HepG2 (cell line): ENCODE results near the gene EBF3. TPM values are rescaled to one million over a fixed set of nuclear protein-coding genes. Genes with fewer than 3 reads are reported as not detected.

ENCODE experiments used
- ATAC-seq: fragments of 200-7000 bp; cut with Tn5 transposase; 3 replicates; pipeline ENCODE4 v1.9.1; 2020; ENCODE audit warnings: mild to moderate bottlenecking, moderate library complexity
- BruUV-seq: library from RNA; stranded (reverse); fragments of 400-500 nt; replicated peaks from 2 replicates; lab custom pipeline; 2021; lab: Mats Ljungman, UMichigan
- CTCF ChIA-PET: fragments of 300-600 bp; formaldehyde crosslinking; extraction: SDS; loops from one replicate; lab custom pipeline; 2021; ENCODE audit warnings: low total read pairs, inconsistent platforms, low intra/inter-chr PET ratio; lab: Yijun Ruan, JAX
- POLR2A ChIA-PET: fragments of 350-600 bp; sonication (Branson Sonifier 250); formaldehyde crosslinking; loops from one replicate; lab custom pipeline; 2020; ENCODE audit warnings: antibody characterized with exemption, inconsistent platforms; lab: Yijun Ruan, JAX
- DNase-seq: peaks from one replicate; pipeline ENCODE4 v3.0.0-alpha.2; 2015; ENCODE audit warnings: low spot score
- FAIRE-seq: peaks from 3 replicates; lab custom pipeline; 2011; peaks lifted over from hg19 to GRCh38; lab: Jason Lieb, UNC
- H2AFZ ChIP-seq: one replicate; pipeline ENCODE4 v1.6.1; 2011; ENCODE audit warnings: low read length, inconsistent platforms
- H3K27ac ChIP-seq: fragments of 300-600 bp; 3 replicates; pipeline ENCODE4 v1.8.0; 2011; ENCODE audit warnings: mixed run types, mild to moderate bottlenecking, mixed read lengths, low read length, inconsistent platforms; ENCODE audit not compliant: insufficient read depth; ENCODE audit errors: extremely low read length
- H3K27me3 ChIP-seq, 2 experiments: fragments of 200-600 bp in 1 of 2; 2 replicates in 1 of 2; 3 replicates in 1 of 2; pipeline versions ENCODE4 v1.6.0 to v1.8.0; 2011; ENCODE audit warnings: low read length in 2 of 2, mild to moderate bottlenecking in 2 of 2, moderate library complexity in 2 of 2, inconsistent platforms in 1 of 2; ENCODE audit not compliant: insufficient read depth in 2 of 2, control insufficient read depth in 1 of 2
- H3K36me3 ChIP-seq, 2 experiments: fragments of 200-600 bp in 1 of 2; replicated peaks in 1 of 2; 2 replicates in 1 of 2; 3 replicates in 1 of 2; pipeline versions ENCODE4 v1.5.1 to v1.8.0; 2011; ENCODE audit warnings: low read length in 2 of 2, inconsistent platforms in 1 of 2; ENCODE audit not compliant: insufficient read depth in 2 of 2, control insufficient read depth in 1 of 2
- H3K4me1 ChIP-seq: 2 replicates; pipeline ENCODE4 v1.5.1; 2012; ENCODE audit warnings: low read length, inconsistent platforms; ENCODE audit not compliant: insufficient read depth
- H3K4me2 ChIP-seq: 2 replicates; pipeline ENCODE4 v1.6.0; 2011; ENCODE audit warnings: low read depth, low read length, inconsistent platforms
- H3K4me3 ChIP-seq, 3 experiments: fragments of 200-600 bp in 1 of 3; sonication (generic), shearing (Covaris generic) in 1 of 3; replicated peaks in 1 of 3; 2 replicates each; pipeline ENCODE4 v1.5.1; 2011 to 2016; ENCODE audit warnings: low read length in 3 of 3, inconsistent platforms in 2 of 3, low read depth in 2 of 3, mild to moderate bottlenecking in 2 of 3, control low read depth in 1 of 3, mixed read lengths in 1 of 3; ENCODE audit not compliant: insufficient read depth in 1 of 3
- H3K79me2 ChIP-seq: one replicate; pipeline ENCODE4 v1.6.1; 2011; ENCODE audit warnings: low read length, inconsistent platforms; ENCODE audit not compliant: insufficient read depth
- H3K9ac ChIP-seq: 2 replicates; pipeline ENCODE4 v1.6.0; 2011; ENCODE audit warnings: mild to moderate bottlenecking, low read depth, low read length, inconsistent platforms; ENCODE audit not compliant: insufficient read depth
- H3K9me3 ChIP-seq: 2 replicates; pipeline ENCODE4 v1.5.1; 2012; ENCODE audit warnings: mild to moderate bottlenecking, low read length
- H4K20me1 ChIP-seq: 2 replicates; pipeline ENCODE4 v1.6.0; 2011; ENCODE audit warnings: inconsistent platforms, mild to moderate bottlenecking, low read length, moderate library complexity; ENCODE audit not compliant: insufficient read depth
- ATF7-NPFF ChIP-seq: sonication (generic); formaldehyde crosslinking; IDR thresholded peaks from 2 replicates; pipeline ENCODE4 v1.8.1; 2023; ENCODE audit warnings: mild to moderate bottlenecking, low read depth, missing genetic modification reagents, moderate library complexity
- HNRNPUL1 ChIP-seq: fragments of 200-400 bp; formaldehyde crosslinking; IDR thresholded peaks from 2 replicates; pipeline ENCODE4 v1.6.1; 2017; ENCODE audit warnings: low read depth, mild to moderate bottlenecking, low read length, moderate library complexity
- MAFK ChIP-seq, 2 experiments: IDR thresholded peaks in 1 of 2; conservative IDR thresholded peaks in 1 of 2; 2 replicates each; pipeline ENCODE4 v1.6.1; 2011; ENCODE audit warnings: improper control_type of control experiment in 2 of 2, low read length in 2 of 2
- MYNN ChIP-seq: sonication (generic); formaldehyde crosslinking; IDR thresholded peaks from 2 replicates; pipeline ENCODE4 v1.4.0; 2020; ENCODE audit warnings: mild to moderate bottlenecking, low read depth, missing genetic modification reagents
- NFATC3 ChIP-seq: sonication (generic); formaldehyde crosslinking; IDR thresholded peaks from 2 replicates; pipeline ENCODE4 v1.5.1; 2020; ENCODE audit warnings: mild to moderate bottlenecking, missing genetic modification reagents
- NFRKB ChIP-seq: fragments of 450-650 bp; IDR thresholded peaks from 2 replicates; pipeline ENCODE4 v1.6.1; 2017
- RAD51 ChIP-seq: fragments of 450-650 bp; IDR thresholded peaks from 2 replicates; pipeline ENCODE4 v1.6.1; 2016; ENCODE audit warnings: borderline replicate concordance
- RARA ChIP-seq: IDR thresholded peaks from 2 replicates; pipeline ENCODE4 v1.6.1; 2016; ENCODE audit warnings: missing genetic modification reagents, missing compliant biosample characterization
- REPIN1 ChIP-seq: sonication (generic); formaldehyde crosslinking; IDR thresholded peaks from 2 replicates; pipeline ENCODE4 v1.8.0; 2022; ENCODE audit warnings: missing genetic modification reagents, low read depth, mild to moderate bottlenecking, borderline replicate concordance
- RFX1 ChIP-seq: fragments of 450-650 bp; IDR thresholded peaks from 2 replicates; pipeline ENCODE4 v1.6.1; 2017
- SP4 ChIP-seq: sonication (generic); formaldehyde crosslinking; IDR thresholded peaks from 2 replicates; pipeline ENCODE4 v1.8.1; 2023; ENCODE audit warnings: mild to moderate bottlenecking, missing genetic modification reagents
- SYNCRIP ChIP-seq: fragments of 200-400 bp; formaldehyde crosslinking; IDR thresholded peaks from 2 replicates; pipeline ENCODE4 v1.6.1; 2018; ENCODE audit warnings: mild to moderate bottlenecking, low read depth, low read length; ENCODE audit not compliant: insufficient read depth
- ZC3H13 ChIP-seq: sonication (generic); formaldehyde crosslinking; IDR thresholded peaks from 2 replicates; pipeline ENCODE4 v1.8.1; 2023; ENCODE audit warnings: mild to moderate bottlenecking, missing genetic modification reagents, moderate library complexity
- ZNF251 ChIP-seq: sonication (generic); formaldehyde crosslinking; IDR thresholded peaks from 2 replicates; pipeline ENCODE4 v1.9.0; 2021; ENCODE audit warnings: mild to moderate bottlenecking, missing genetic modification reagents
- ZNF431 ChIP-seq: sonication (generic); formaldehyde crosslinking; IDR thresholded peaks from 2 replicates; pipeline ENCODE4 v1.9.0; 2022; ENCODE audit warnings: missing genetic modification reagents, low read depth, mild to moderate bottlenecking, borderline replicate concordance
- ZNF766 ChIP-seq: sonication (generic); formaldehyde crosslinking; IDR thresholded peaks from 2 replicates; pipeline ENCODE4 v1.5.0; 2020; ENCODE audit warnings: missing genetic modification reagents, borderline replicate concordance
- WGBS: methylation state at CpG from one replicate; pipeline ENCODE4 v1.1.6; 2017; ENCODE audit warnings: low lambda C conversion rate; 5-methylcytosine and 5-hydroxymethylcytosine counted together
- in situ Hi-C: cut with HindIII; loops from 2 replicates; pipeline ENCODE4 v1.10.0; 2017; ENCODE audit warnings: low pct_unique_long_range_greater_than_20kb; ENCODE audit not compliant: extremely low pct_ligation_motif_present
- intact Hi-C: fragments of 100-400 bp; cut with micrococcal nuclease; formaldehyde crosslinking; loops from one replicate; pipeline ENCODE4 v1.10.0; 2022; ENCODE audit not compliant: unreplicated experiment
- polyA plus RNA-seq, 8 experiments: library from polyadenylated mRNA; depleted of rRNA in 3 of 8; stranded (reverse) in 7 of 8; unstranded in 1 of 8; fragments of >200 nt; fragmentation: Illumina TruSeq in 4 of 8; extraction: Trizol in 4 of 8; gene quantifications; 2 replicates each; pipeline versions ENCODE4 v1.2.1 to v1.2.3, GENCODE V29; 2011 to 2016; ENCODE audit warnings: low read depth in 4 of 8, missing spikeins in 1 of 8, mixed read lengths in 1 of 8; ENCODE audit not compliant: insufficient read depth in 1 of 8
- total RNA-seq, 5 experiments: library from RNA; depleted of rRNA; stranded (reverse); fragments of >200 nt; fragmentation: Illumina TruSeq; extraction: Trizol; gene quantifications; 2 replicates each; pipeline ENCODE4 v1.2.3, GENCODE V29; 2016; ENCODE audit warnings: low read depth in 1 of 5
- TF ChIP-seq, protein P1 (sequence below): sonication (generic); formaldehyde crosslinking; IDR thresholded peaks from 2 replicates; pipeline ENCODE4 v1.5.0; 2020; ENCODE audit warnings: missing genetic modification reagents

Gene EBF3
- total and polyA plus RNA-seq, 2 of the 13 experiments (the other 11 are each of a cell fraction or from before 2014, with no cell fraction given) = not detected

DNA sequence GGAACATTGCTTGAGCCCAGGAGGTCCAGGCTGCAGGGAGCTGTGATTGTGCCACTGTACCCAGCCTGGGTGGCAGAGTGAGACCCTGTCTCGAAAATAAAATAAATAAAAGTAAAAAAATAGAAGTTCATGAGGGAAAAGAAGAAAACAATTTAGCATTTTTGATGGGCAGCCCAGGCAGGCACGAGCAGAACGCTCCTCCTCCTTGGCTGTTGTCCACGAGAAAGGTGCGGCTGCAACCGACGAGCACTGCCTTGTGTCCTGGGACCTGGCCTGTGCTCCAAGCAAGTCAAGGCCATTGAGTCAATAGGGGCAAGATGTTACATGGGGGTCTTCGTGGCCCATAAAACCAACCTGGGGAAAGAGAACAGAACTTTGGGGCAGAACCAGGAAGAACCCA, 25.6 kb downstream of the EBF3 start:
- Histone ChIP-seq H3K27ac (no peak overlapping the region), H3K36me3 (no peaks in the 10 kb centered on the region), H3K4me1 (no peaks in the 10 kb centered on the region), H3K79me2 (no peaks in the 10 kb centered on the region), H3K9me3 (no peaks in the 10 kb centered on the region), H3K9ac (no peak overlapping the region), H3K4me3 (no peak overlapping the region), H2AFZ (no peak overlapping the region), H3K27me3 (peaks cover 3 to 49% of the 10 kb centered on the region in 2 experiments; a peak in 4 of 5 replicates), H3K4me2 (no peak overlapping the region), H4K20me1 (no peaks in the 10 kb centered on the region)
- POLR2A ChIA-PET = no interaction called here
- 2% methylated on average over 8 of the region's 8 CpGs for WGBS
- FAIRE-seq (no peak), DNase-seq (no peak), ATAC-seq (no peak)
- in situ Hi-C loops = no loop called here
- TF ChIP-seq ZC3H13 (CRISPR knock-in tag) (no peak), RAD51 (no peak), ZNF431 (no peak), RARA (CRISPR knock-in tag) (no peak), SP4 (CRISPR knock-in tag) (no peak), ZNF766 (CRISPR knock-in tag) (no peak), REPIN1 (CRISPR knock-in tag) (no peak), ZNF251 (CRISPR knock-in tag) (no peak), HNRNPUL1 (no peak), RFX1 (no peak), ATF7-NPFF (CRISPR knock-in tag) (no peak), MYNN (no peak), SYNCRIP (no peak), NFRKB (no peak), MAFK (conservative IDR thresholded peaks at IDR 0.05 in 1 of 2, IDR thresholded peaks at IDR 0.05 in 1 of 2; ENCODE audit: low read length in 2 of 2) (no peak), NFATC3 (CRISPR knock-in tag) (no peak)
- TF ChIP-seq, protein P1, sequence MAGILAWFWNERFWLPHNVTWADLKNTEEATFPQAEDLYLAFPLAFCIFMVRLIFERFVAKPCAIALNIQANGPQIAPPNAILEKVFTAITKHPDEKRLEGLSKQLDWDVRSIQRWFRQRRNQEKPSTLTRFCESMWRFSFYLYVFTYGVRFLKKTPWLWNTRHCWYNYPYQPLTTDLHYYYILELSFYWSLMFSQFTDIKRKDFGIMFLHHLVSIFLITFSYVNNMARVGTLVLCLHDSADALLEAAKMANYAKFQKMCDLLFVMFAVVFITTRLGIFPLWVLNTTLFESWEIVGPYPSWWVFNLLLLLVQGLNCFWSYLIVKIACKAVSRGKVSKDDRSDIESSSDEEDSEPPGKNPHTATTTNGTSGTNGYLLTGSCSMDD (CRISPR knock-in tag) = no peak
- intact Hi-C loops = no loop called here
- no TSS peak for BruUV-seq
- CTCF ChIA-PET = no interaction called here
